Measurements from ENCODE around the gene KLRF1. TPM values are rescaled to one million over a fixed set of nuclear protein-coding genes. Genes with fewer than 3 reads are reported as not detected.
A peak's percentile ranks its signal among the peaks of the same experiment; 100 is the strongest.

Gene KLRF1
- total RNA-seq, 1 donor from 2014 or later = not detected

DNA sequence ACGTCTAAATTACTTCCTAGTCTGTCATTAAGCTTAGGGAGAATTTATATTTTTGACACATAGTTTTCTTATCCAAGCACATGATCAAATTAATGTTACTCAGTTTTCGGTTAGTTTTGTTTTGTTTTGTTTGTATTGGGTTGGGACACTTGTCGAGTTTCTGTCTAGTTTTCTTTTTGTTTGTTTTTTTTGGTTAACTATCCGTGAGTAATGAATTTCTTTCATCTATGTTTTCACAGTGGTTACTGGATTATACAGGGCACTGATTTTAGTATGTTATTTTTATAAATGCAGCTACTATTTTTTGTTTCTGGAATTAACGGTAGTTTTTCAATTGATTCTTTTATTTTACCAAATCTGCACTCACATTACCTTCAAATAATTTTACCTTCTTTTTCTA lies 2.7 kb downstream of the KLRF1 start:
- FAIRE-seq = no peak

DNA sequence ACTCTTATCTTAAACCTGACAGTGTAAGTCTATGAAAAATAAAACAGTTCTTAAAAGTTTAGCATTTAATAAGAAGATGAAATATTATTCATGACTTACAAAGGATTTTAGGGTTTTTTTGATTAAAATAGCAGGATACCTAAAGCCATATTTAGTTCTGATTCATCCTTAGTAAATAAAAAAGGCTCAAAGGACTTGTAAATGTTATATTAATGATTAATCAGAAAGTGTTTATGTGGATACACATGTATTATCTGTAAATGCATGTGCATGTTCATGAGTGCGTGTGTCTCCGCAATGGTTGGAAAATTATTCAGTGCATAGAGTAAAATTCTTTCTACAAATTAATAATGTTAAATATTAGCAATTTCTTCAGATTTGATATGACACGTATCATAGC lies 4.4 kb downstream of the KLRF1 start:
- Histone ChIP-seq H3K36me3 (ENCODE audit: control insufficient read depth, insufficient read depth, low read length) (no peaks in the 10 kb centered on the region), H3K4me3 (ENCODE audit: low read depth, low read length) (no peak overlapping the region), H3K27me3 (ENCODE audit: control insufficient read depth, insufficient read depth, low read length) (no peaks in the 10 kb centered on the region)
- no peak for DNase-seq (ENCODE audit: low read depth)
- TF ChIP-seq, protein P1, sequence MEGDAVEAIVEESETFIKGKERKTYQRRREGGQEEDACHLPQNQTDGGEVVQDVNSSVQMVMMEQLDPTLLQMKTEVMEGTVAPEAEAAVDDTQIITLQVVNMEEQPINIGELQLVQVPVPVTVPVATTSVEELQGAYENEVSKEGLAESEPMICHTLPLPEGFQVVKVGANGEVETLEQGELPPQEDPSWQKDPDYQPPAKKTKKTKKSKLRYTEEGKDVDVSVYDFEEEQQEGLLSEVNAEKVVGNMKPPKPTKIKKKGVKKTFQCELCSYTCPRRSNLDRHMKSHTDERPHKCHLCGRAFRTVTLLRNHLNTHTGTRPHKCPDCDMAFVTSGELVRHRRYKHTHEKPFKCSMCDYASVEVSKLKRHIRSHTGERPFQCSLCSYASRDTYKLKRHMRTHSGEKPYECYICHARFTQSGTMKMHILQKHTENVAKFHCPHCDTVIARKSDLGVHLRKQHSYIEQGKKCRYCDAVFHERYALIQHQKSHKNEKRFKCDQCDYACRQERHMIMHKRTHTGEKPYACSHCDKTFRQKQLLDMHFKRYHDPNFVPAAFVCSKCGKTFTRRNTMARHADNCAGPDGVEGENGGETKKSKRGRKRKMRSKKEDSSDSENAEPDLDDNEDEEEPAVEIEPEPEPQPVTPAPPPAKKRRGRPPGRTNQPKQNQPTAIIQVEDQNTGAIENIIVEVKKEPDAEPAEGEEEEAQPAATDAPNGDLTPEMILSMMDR (IDR thresholded peaks at IDR 0.05; ENCODE audit: insufficient read depth, low read length, severe bottlenecking) = no peak
- FAIRE-seq = no peak

More for the DNA sequence above, 2.7 kb downstream of the KLRF1 start:
- no peaks in the 10 kb centered on the region for H3K36me3 ChIP-seq (ENCODE audit: control insufficient read depth, insufficient read depth, low read length)
- TF ChIP-seq, protein P1 (IDR thresholded peaks at IDR 0.05; ENCODE audit: insufficient read depth, low read length, severe bottlenecking) = no peak
- no peak overlapping the region for H3K4me3 ChIP-seq (ENCODE audit: low read depth, low read length)
- no peak for DNase-seq (ENCODE audit: low read depth)
- no peaks in the 10 kb centered on the region for H3K27me3 ChIP-seq (ENCODE audit: control insufficient read depth, insufficient read depth, low read length)

DNA sequence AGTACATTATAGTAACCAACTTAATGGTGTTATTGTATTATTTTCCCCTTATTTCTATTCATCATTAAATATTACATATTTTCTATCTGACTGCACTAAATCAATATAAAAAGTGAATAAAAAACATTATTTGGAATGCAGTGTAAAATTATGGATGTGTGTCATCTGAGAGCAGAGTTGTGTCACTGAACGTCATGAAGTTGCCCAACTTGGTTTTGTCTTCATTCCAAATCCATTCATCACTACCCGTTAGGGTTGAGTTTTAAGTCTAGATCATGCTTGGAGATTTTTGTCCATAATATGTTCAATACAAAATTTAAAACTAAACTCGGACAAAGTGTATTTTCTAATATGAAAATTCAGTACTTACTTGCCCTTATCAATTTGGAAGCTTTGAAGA lies 16.1 kb downstream of the KLRF1 start:
- no peaks in the 10 kb centered on the region for H3K27me3 ChIP-seq (ENCODE audit: control insufficient read depth, insufficient read depth, low read length)
- H3K36me3 ChIP-seq (ENCODE audit: control insufficient read depth, insufficient read depth, low read length) = no peaks in the 10 kb centered on the region
- no peak for FAIRE-seq
- TF ChIP-seq, protein P1 (IDR thresholded peaks at IDR 0.05; ENCODE audit: insufficient read depth, low read length, severe bottlenecking) = no peak
- DNase-seq (ENCODE audit: low read depth) = peak; percentile 38
- H3K4me3 ChIP-seq (ENCODE audit: low read depth, low read length) = no peak overlapping the region

DNA sequence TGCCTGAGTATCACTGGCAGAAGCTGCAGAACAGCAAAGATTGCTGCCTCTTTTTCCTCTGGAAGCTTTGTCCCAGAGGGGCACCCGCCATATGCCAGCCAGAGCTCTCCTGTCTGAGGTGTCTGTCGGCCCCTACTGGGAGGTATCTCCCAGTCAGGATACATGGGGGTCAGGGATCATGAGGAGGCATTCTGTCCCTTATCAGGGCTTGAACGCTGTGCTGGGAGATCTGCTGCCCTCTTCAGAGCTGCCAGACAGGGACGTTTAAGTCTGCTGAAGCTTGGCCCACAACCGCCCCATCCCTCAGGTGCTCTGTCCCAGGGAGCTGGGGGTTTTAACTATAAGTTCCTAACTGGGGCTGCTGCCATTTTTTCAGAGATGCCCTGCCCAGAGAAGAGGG lies 21.6 kb downstream of the KLRF1 start:
- no peak for FAIRE-seq
- no peak overlapping the region for H3K4me3 ChIP-seq (ENCODE audit: low read depth, low read length)
- no peaks in the 10 kb centered on the region for H3K27me3 ChIP-seq (ENCODE audit: control insufficient read depth, insufficient read depth, low read length)
- no peak for DNase-seq (ENCODE audit: low read depth)
- H3K36me3 ChIP-seq (ENCODE audit: control insufficient read depth, insufficient read depth, low read length) = no peaks in the 10 kb centered on the region
- TF ChIP-seq, protein P1 (IDR thresholded peaks at IDR 0.05; ENCODE audit: insufficient read depth, low read length, severe bottlenecking) = no peak

DNA sequence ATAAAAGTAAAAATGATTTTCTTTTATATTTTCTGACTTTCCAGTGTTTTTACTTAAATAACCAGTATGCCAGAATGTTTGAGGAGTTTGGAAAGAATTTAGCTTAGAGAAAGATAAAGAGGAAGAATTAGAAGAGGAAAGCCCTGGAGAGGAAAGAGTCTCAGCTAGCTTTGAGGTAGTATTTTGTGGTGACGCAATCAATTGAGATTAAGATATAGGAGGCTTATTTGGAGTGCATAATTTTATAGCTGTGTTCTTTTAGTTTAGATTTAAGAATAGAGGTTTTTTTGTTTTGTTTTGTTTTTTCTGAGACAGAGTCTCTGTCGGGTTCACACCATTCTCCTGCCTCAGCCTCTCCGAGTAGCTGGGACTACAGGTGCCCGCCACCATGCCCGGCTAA lies 23.8 kb downstream of the KLRF1 start:
- H3K4me3 ChIP-seq (ENCODE audit: low read depth, low read length) = no peak overlapping the region
- TF ChIP-seq, protein P1 (IDR thresholded peaks at IDR 0.05; ENCODE audit: insufficient read depth, low read length, severe bottlenecking) = no peak
- no peaks in the 10 kb centered on the region for H3K27me3 ChIP-seq (ENCODE audit: control insufficient read depth, insufficient read depth, low read length)
- FAIRE-seq = no peak
- DNase-seq (ENCODE audit: low read depth) = no peak
- no peaks in the 10 kb centered on the region for H3K36me3 ChIP-seq (ENCODE audit: control insufficient read depth, insufficient read depth, low read length)

DNA sequence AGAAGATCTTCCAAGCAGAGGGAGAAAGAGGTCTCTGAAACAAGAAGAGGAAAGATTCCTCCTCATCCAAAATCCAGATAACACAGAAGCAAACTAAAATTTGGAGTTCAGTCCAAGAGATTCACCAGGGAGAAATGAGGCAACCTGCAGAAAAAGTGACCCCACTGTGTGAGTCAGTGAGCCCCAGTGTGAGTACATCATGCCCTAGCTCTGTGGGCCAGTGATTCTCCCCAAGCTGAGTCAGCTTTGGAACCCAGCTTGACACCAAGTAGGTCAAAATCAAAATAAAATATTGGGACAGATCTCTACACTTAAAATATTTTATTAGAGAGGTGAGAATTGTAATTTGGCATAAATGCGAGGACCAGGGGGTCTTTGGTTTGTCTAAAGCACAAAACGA lies 24.6 kb downstream of the KLRF1 start:
- DNase-seq (ENCODE audit: low read depth) (peak; percentile 13), FAIRE-seq (no peak)
- no peak overlapping the region for H3K4me3 ChIP-seq (ENCODE audit: low read depth, low read length)
- TF ChIP-seq, protein P1 (IDR thresholded peaks at IDR 0.05; ENCODE audit: insufficient read depth, low read length, severe bottlenecking) = no peak
- no peaks in the 10 kb centered on the region for H3K36me3 ChIP-seq (ENCODE audit: control insufficient read depth, insufficient read depth, low read length)
- H3K27me3 ChIP-seq (ENCODE audit: control insufficient read depth, insufficient read depth, low read length) = no peaks in the 10 kb centered on the region

Data from bronchial epithelial cell (primary cell).